ENCODE results near the gene SH3D21.

Gene SH3D21

GRCh38 chr1:36301220-36301619 lies 4.9 kb upstream of the SH3D21 start:
- DNase-seq (ENCODE audit: low read depth), result no peak

GRCh38 chr1:36303244-36303643 lies 2.9 kb upstream of the SH3D21 start:
- DNase-seq (ENCODE audit: low read depth), result no peak
- H3K4me3 ChIP-seq (ENCODE audit: low read depth, low read length), result no peak overlapping the region

More at GRCh38 chr1:36301220-36301619, 4.9 kb upstream of the SH3D21 start:
- H3K4me3 ChIP-seq (ENCODE audit: low read depth, low read length), result no peak overlapping the region

- no peak for DNase-seq (ENCODE audit: low read depth)
- H3K4me3 ChIP-seq (ENCODE audit: low read depth, low read length), result no peak overlapping the region
These were observed 2.4 kb upstream of the SH3D21 start for GRCh38 chr1:36303650-36304360.

GRCh38 chr1:36304521-36304920 lies 1.6 kb upstream of the SH3D21 start:
- no peak for DNase-seq (ENCODE audit: low read depth)
- H3K4me3 ChIP-seq (ENCODE audit: low read depth, low read length), result no peak overlapping the region

GRCh38 chr1:36304970-36305914 lies 926 bp upstream of the SH3D21 start:
- DNase-seq (ENCODE audit: low read depth), result no peak
- H3K4me3 ChIP-seq (ENCODE audit: low read depth, low read length), result no peak overlapping the region

- no peak for DNase-seq (ENCODE audit: low read depth)
- no peak overlapping the region for H3K4me3 ChIP-seq (ENCODE audit: low read depth, low read length)
These were observed 306 bp upstream of the SH3D21 start for GRCh38 chr1:36305915-36306209.

- H3K4me3 ChIP-seq (ENCODE audit: low read depth, low read length), result peak overlapping the region; percentile 63
- DNase-seq (ENCODE audit: low read depth), result peak; percentile 72
These were observed 811 bp downstream of the SH3D21 start for GRCh38 chr1:36306902-36307456.

- no peak for DNase-seq (ENCODE audit: low read depth)
- H3K4me3 ChIP-seq (ENCODE audit: low read depth, low read length), result peak overlapping the region; percentile 63
These were observed 1.6 kb downstream of the SH3D21 start for GRCh38 chr1:36307601-36308330.

- DNase-seq (ENCODE audit: low read depth), result no peak
These were observed 3.2 kb downstream of the SH3D21 start for GRCh38 chr1:36309397-36309796.

GRCh38 chr1:36320291-36320761 lies 14.2 kb downstream of the SH3D21 start:
- no peak for DNase-seq (ENCODE audit: low read depth)
- peak overlapping the region; percentile 79 for H3K4me3 ChIP-seq (ENCODE audit: low read depth, low read length)

More at GRCh38 chr1:36309397-36309796, 3.2 kb downstream of the SH3D21 start:
- H3K4me3 ChIP-seq (ENCODE audit: low read depth, low read length), result no peak overlapping the region

GRCh38 chr1:36320767-36321118 lies 14.6 kb downstream of the SH3D21 start:
- peak overlapping the region; percentile 79 for H3K4me3 ChIP-seq (ENCODE audit: low read depth, low read length)
- no peak for DNase-seq (ENCODE audit: low read depth)

- peak overlapping the region; percentile 79 for H3K4me3 ChIP-seq (ENCODE audit: low read depth, low read length)
- DNase-seq (ENCODE audit: low read depth), result peak; percentile 87
These were observed 15.2 kb downstream of the SH3D21 start for GRCh38 chr1:36321119-36321951.

GRCh38 chr1:36322041-36322785 lies 16.0 kb downstream of the SH3D21 start:
- H3K4me3 ChIP-seq (ENCODE audit: low read depth, low read length), result peak overlapping the region; percentile 79
- no peak for DNase-seq (ENCODE audit: low read depth)

- DNase-seq (ENCODE audit: low read depth), result peak; percentile 27
- peak overlapping the region; percentile 79 for H3K4me3 ChIP-seq (ENCODE audit: low read depth, low read length)
These were observed 16.8 kb downstream of the SH3D21 start for GRCh38 chr1:36322786-36323635.

GRCh38 chr1:36323636-36324352 lies 17.6 kb downstream of the SH3D21 start, which contains the start of gene EVA1B:
Gene EVA1B, minus strand, starts transcription at chr1:36323645. Its CDS starts 608 bp downstream, at chr1:36323037.
- H3K4me3 ChIP-seq (ENCODE audit: low read depth, low read length), result peak within 1 kb of the TSS; percentile 79
- DNase-seq (ENCODE audit: low read depth), result peak; percentile 59

GRCh38 chr1:36324353-36324703 lies 18.2 kb downstream of the SH3D21 start:
- no peak overlapping the region for H3K4me3 ChIP-seq (ENCODE audit: low read depth, low read length)
- no peak for DNase-seq (ENCODE audit: low read depth)

GRCh38 chr1:36326499-36326898 lies 20.3 kb downstream of the SH3D21 start:
- H3K4me3 ChIP-seq (ENCODE audit: low read depth, low read length), result no peak overlapping the region
- no peak for DNase-seq (ENCODE audit: low read depth)
